NCI-H128 (cell line): ENCODE data around the gene YY1AP1.
"Not testable (repeated sequence)": the region's sequence is repeated elsewhere in the genome, so short reads cannot be mapped to it uniquely, and the experiment has no call there.

Experiments used
- DNase-seq: peaks from one replicate; lab custom pipeline; 2025; ENCODE audit not compliant: unreplicated experiment; lab: John Stamatoyannopoulos, UW

YY1AP1 gene

GRCh38 chr1:155695608-155696007 lies 7.0 kb upstream of the YY1AP1 start:
- DNase-seq: no peak

- DNase-seq: no peak
These were observed 6.5 kb upstream of the YY1AP1 start for GRCh38 chr1:155695072-155695471.

GRCh38 chr1:155694167-155694566 lies 5.6 kb upstream of the YY1AP1 start:
- DNase-seq: no peak

GRCh38 chr1:155691992-155692528 lies 3.5 kb upstream of the YY1AP1 start:
- no peak for DNase-seq

- DNase-seq: not testable (repeated sequence)
These were observed 570 bp upstream of the YY1AP1 start, which contains the start of gene DAP3 for GRCh38 chr1:155689081-155689607. Gene DAP3, plus strand, starts transcription at chr1:155689091. Its CDS starts 20,689 bp downstream, at chr1:155709780.

GRCh38 chr1:155687705-155688323 lies 760 bp downstream of the YY1AP1 start:
- not testable (repeated sequence) for DNase-seq

- DNase-seq: no peak
These were observed 6.8 kb downstream of the YY1AP1 start for GRCh38 chr1:155681776-155682175.

- DNase-seq: no peak
These were observed 8.0 kb downstream of the YY1AP1 start for GRCh38 chr1:155680531-155680930.

GRCh38 chr1:155678992-155679391 lies 9.6 kb downstream of the YY1AP1 start:
- not testable (repeated sequence) for DNase-seq

- DNase-seq: no peak
These were observed 10.5 kb downstream of the YY1AP1 start for GRCh38 chr1:155678027-155678426.

- no peak for DNase-seq
These were observed 15.6 kb downstream of the YY1AP1 start for GRCh38 chr1:155673003-155673402.

- DNase-seq: no peak
These were observed 16.8 kb downstream of the YY1AP1 start for GRCh38 chr1:155671750-155672149.

- no peak for DNase-seq
These were observed 19.1 kb downstream of the YY1AP1 start for GRCh38 chr1:155669233-155670162.

GRCh38 chr1:155661239-155661638 lies 27.3 kb downstream of the YY1AP1 start:
- not testable (repeated sequence) for DNase-seq

- no peak for DNase-seq
These were observed 31.1 kb downstream of the YY1AP1 start for GRCh38 chr1:155657463-155657862.

- DNase-seq: no peak
These were observed 35.6 kb downstream of the YY1AP1 start for GRCh38 chr1:155652951-155653350.

GRCh38 chr1:155651861-155652661 lies 36.5 kb downstream of the YY1AP1 start:
- no peak for DNase-seq

GRCh38 chr1:155650231-155650757 lies 38.3 kb downstream of the YY1AP1 start:
- DNase-seq: no peak

GRCh38 chr1:155649676-155650075 lies 38.9 kb downstream of the YY1AP1 start:
- no peak for DNase-seq
